ENCODE data around the gene ENOX1.
"Not testable (repeated sequence)": the region's sequence is repeated elsewhere in the genome, so short reads cannot be mapped to it uniquely, and the experiment has no call there.

The ENOX1 gene

DNA sequence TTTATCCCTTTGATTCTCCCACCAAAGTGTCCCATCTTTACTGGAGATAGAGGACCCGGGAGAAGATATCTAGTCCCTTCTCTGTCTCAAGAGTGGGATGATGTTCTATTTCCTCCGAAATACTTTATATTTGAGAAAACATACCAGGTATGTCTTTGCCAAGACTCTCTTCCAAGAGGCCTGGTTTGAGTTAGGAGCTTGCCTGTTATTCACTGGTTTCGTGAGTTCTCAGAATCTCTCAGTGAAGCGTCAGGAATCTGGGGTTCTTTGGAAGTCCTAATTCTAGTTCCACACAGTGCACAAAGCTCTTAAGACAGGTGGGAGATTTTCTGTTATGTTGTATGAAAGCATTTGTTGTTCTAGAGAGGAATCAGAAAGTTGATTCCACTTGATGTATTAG is 581.4 kb downstream of the ENOX1 start:
- peak; percentile 16 for DNase-seq (ENCODE audit: low read depth)

DNA sequence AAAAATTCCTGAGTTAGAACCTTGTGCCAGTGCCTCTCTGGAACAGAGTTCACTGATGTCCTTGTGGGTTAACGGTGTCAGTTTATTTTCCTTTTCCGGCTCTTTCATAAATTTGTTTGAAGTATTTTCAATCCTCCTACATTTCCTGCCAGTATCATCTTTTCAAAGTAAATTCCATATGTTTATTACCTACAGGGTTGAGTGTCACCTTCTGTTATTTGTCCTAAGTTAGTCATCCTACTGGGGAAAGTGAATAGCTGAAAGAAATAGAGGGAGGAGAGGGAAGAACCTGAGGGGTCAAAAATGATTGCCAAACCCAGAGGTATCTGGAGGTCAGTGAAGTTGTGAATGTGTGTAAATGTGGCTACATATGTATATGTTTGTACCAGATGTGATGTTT is 582.2 kb downstream of the ENOX1 start:
- no peak for DNase-seq (ENCODE audit: low read depth)

GRCh38 chr13:43203781-43204180 is 583.0 kb downstream of the ENOX1 start:
- no peak for DNase-seq (ENCODE audit: low read depth)

- DNase-seq (ENCODE audit: low read depth): no peak
Measured at GRCh38 chr13:43200736-43201135, 586.0 kb downstream of the ENOX1 start.

GRCh38 chr13:43200307-43200706 is 586.5 kb downstream of the ENOX1 start:
- no peak for DNase-seq (ENCODE audit: low read depth)

DNA sequence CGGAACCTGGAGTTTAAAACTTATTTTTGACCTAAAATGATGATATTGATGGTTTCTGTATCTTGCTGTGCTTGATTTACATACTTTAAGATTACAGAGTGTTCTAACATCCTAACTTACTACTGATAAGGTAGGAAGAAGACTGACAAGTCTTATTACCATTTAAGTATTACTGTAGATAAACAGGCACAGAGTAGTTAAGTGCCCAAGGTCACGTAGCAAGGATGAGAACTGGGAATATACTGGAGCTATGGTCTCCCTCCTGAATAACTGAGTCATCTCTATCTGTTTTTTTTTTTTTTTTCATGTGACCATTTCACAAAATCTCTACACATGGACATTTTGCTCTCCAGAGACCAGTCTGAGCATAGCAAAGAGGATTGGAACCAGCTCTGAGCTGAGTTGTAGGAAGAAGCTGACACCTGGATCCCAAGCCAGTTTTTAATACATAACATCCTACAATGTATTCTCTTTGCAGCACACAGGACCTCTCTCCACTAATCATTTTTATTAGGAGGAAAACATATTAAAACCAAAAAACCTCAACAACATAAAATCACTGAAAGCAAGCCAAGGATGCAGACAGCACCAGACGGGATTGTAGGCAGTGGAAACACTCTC is 589.9 kb downstream of the ENOX1 start:
- no peak for DNase-seq (ENCODE audit: low read depth)

DNA sequence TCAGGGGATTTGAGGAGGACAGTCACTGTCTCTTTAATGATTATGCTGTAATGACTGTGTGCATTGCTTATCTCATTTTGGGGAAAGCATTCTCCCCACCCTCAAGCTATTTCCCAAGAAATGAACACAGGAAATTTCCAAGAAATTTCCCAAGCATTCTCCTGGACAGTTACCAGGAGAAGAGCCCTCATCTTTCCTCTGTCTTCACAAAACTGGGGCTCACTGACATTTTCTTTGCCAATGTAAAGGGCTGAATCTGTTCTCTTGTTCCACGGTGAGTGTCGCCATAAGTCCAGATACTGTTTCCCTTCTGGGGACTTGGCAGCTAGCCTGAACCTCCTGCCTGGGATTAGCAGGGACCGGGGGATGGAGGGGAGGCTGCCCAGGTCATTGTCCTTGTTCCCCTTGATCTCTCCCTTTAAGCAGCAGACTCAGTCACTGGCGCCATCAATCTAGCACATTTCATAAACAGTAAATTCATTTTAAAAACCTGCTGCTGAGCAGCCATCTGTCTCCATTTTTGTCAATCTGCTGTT is 590.6 kb downstream of the ENOX1 start:
- DNase-seq (ENCODE audit: low read depth): peak; percentile 17

- no peak for DNase-seq (ENCODE audit: low read depth)
Measured at GRCh38 chr13:43195551-43195950, 591.2 kb downstream of the ENOX1 start.

GRCh38 chr13:43195112-43195511 is 591.7 kb downstream of the ENOX1 start:
- DNase-seq (ENCODE audit: low read depth): no peak

DNA sequence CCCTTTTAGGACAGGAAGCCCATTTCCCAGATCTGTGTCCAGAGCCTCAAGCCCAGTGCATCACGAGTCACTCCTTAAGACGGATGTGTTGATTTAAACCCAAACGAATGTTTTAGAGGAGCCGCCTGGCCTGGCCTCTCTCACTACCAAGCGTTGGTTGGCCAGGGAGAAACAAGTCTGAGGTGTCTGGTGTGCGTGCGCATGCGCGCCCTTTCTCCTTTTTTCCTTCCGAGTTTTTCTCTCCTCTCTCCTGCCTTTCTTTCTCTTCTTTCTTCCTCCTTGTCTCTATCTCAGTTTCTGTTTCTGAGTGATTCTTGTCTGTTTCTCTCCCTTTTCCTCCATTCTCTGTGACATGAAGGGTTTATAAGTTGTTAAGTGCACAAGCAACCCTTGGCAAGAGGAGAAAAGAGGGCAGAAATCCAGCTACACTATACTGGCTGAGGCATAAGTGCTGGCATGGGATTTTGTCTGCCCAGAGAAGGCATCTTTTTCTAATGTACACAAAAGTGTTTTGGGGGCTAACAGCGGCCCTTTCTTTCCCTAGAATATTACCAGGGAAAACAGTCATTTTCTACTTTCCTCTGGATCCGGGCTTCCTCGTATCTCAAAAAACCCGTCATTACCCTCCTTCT is 592.9 kb downstream of the ENOX1 start:
- DNase-seq (ENCODE audit: low read depth): no peak

DNA sequence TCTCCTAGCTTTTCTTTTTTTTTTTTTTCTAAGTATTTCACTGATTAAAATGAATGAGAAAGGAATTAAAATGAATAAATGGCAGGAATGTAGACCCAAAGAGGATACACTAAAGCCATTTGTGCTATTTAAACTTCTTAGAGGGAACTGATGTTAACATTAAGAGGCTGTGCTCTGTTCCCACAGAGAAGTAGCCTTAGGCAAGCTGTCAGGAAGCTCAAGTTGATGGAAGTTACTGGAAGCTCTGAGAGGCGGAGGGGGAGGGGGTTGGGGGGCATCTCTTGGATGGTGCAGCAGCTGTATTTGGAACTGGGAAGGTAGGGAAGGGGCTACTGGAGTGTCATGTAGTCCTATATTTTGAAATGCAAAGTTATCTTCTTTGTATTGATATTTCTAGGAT is 595.2 kb downstream of the ENOX1 start:
- DNase-seq (ENCODE audit: low read depth): no peak

GRCh38 chr13:43185226-43185625 is 601.5 kb downstream of the ENOX1 start:
- DNase-seq (ENCODE audit: low read depth): no peak

GRCh38 chr13:43180837-43181236 is 605.9 kb downstream of the ENOX1 start:
- no peak for DNase-seq (ENCODE audit: low read depth)

- no peak for DNase-seq (ENCODE audit: low read depth)
Measured at GRCh38 chr13:43180036-43180660, 606.6 kb downstream of the ENOX1 start.

GRCh38 chr13:43171489-43171888 is 615.3 kb downstream of the ENOX1 start:
- DNase-seq (ENCODE audit: low read depth): no peak

GRCh38 chr13:43170506-43170905 is 616.3 kb downstream of the ENOX1 start:
- DNase-seq (ENCODE audit: low read depth): no peak

GRCh38 chr13:43168434-43168833 is 618.3 kb downstream of the ENOX1 start:
- DNase-seq (ENCODE audit: low read depth): not testable (repeated sequence)

DNA sequence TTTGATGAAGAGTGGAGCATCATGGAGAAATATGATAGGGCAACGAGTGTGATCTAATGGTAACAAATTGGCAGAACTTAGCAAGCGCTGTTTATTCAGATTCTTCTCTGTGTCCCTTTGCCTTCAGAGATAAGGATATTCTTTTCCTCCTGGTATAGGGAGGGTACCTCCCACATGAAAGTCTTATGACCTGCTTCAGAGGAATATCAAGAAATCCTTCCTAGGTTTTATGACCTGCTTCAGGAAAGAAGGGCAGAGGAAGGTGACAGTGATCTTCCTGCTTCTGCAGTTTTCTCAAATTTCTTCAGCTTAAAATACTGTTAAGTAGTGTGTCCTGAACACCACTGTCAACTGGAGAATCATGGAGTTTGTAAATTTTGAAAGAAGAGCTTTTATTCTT is 619.0 kb downstream of the ENOX1 start:
- no peak for DNase-seq (ENCODE audit: low read depth)

DNA sequence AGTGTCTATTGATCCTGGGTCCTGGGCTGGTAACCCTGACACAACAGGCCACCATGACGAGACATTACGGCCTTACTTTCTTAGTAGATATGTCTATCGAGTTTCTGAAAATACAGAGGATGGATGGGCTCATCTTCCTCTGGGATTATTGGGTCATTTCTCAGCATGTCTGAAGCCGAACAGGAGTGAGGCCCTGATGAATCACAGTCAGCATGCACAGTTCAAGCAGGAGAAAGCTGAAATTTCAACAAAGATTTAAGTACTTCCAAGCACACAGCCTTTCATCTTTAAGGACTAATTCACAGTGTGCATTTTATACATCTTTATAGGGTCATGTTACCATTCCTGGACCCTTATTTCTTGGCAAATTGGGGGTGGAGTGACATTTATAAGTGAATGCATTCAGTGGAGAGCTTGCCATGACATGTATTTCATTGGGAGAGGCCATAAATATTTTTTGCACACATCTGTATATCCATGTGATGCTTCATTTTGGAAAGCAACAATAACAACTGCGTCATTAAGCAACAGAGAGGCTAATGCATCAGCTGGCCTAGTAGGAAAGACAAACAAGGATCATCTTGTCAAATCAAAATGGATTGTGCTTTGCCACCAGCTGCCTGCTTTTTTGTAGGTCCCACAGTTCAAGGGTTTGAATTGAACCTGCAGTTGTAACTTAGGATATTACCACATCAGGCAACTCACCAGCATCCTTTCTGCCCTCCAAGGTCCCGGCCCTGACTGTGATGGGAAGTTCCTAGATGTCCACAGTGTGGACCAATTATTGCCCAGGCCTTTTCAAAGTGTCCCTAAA is 619.9 kb downstream of the ENOX1 start:
- no peak for DNase-seq (ENCODE audit: low read depth)
